Measurements from ENCODE around the gene FHL1.

- no peak for TF ChIP-seq CTCF (conservative IDR thresholded peaks at IDR 0.05; ENCODE audit: low read depth, low read length)
- no peak for TF ChIP-seq EZH2 (IDR thresholded peaks at IDR 0.05; ENCODE audit: low read length, unreplicated experiment)
These were observed 46.4 kb downstream of the FHL1 start for GRCh38 chrX:136193771-136194170.

Measured in PC-3 (cell line).